Mucosa of descending colon (tissue), 3 donors: ENCODE results near the gene PSRC1. TPM values are rescaled to one million over a fixed set of nuclear protein-coding genes. Genes with fewer than 3 reads are reported as not detected.

Source experiments
- ATAC-seq: fragments of 200-7000 bp; cut with Tn5 transposase; one replicate; pipeline ENCODE4 v1.9.1; 2020; ENCODE audit warnings: mild to moderate bottlenecking, moderate library complexity
- DNase-seq, 3 donors: peaks; one replicate each; pipeline ENCODE4 v3.0.0-alpha.2; 2020
- H3K36me3 ChIP-seq: fragments of 200-600 bp; one replicate; pipeline ENCODE4 v1.8.0; 2021; ENCODE audit warnings: low read depth, mild to moderate bottlenecking
- H3K4me1 ChIP-seq: fragments of 200-600 bp; one replicate; pipeline ENCODE4 v1.8.0; 2021; ENCODE audit warnings: low read depth, mild to moderate bottlenecking
- H3K4me3 ChIP-seq: fragments of 200-600 bp; one replicate; pipeline ENCODE4 v1.8.0; 2021; ENCODE audit warnings: mild to moderate bottlenecking
- H3K9me3 ChIP-seq: fragments of 200-600 bp; one replicate; pipeline ENCODE4 v1.8.0; 2021; ENCODE audit warnings: mild to moderate bottlenecking
- CTCF ChIP-seq: fragments of 200-600 bp; IDR thresholded peaks from one replicate; pipeline ENCODE4 v1.8.0; 2022; ENCODE audit warnings: antibody characterized with exemption, mild to moderate bottlenecking
- intact Hi-C, 2 donors: fragments of 100-400 bp; cut with DNase I in 1 of 2; cut with micrococcal nuclease in 1 of 2; formaldehyde crosslinking; loops; one replicate each; pipeline versions ENCODE4 v1.11.0 to v1.11.1; 2022; cut with DNase I, micrococcal nuclease
- total RNA-seq, 3 donors: library from RNA; stranded (reverse); fragmentation: NEBNext Ultra II Directional in 2 of 3; extraction: Animal tissue kit (Norgen Biotek cat#: 25700) in 2 of 3; gene quantifications; one replicate each; pipeline versions ENCODE4 v1.2.1 to v1.2.4, GENCODE V29; 2021 to 2023
- donor health status: DM: no; HTN: no; CAD: no; lungs with moderate emphysema.
- donor health status: DM: no; HTN: no; CAD: no.
- donor health status: DM: no; HTN: yes; CAD: no.

Gene PSRC1
- total RNA-seq, 3 donors from 2014 or later, result 3.4 to 9.0 (median 4.2) TPM

- no peaks in the 10 kb centered on the region for H3K9me3 ChIP-seq
- no peaks in the 10 kb centered on the region for H3K4me1 ChIP-seq
- H3K4me3 ChIP-seq, result no peak overlapping the region
- DNase-seq, result no peak
- H3K36me3 ChIP-seq, result no peaks in the 10 kb centered on the region
- TF ChIP-seq CTCF, result no peak
- ATAC-seq, result no peak
- intact Hi-C loops, result no loop called here
Measured at GRCh38 chr1:109300650-109301151, 17.8 kb upstream of the PSRC1 start.

- Histone ChIP-seq H3K4me1 (no peaks in the 10 kb centered on the region), H3K4me3 (no peak overlapping the region), H3K9me3 (no peaks in the 10 kb centered on the region), H3K36me3 (no peaks in the 10 kb centered on the region)
- ATAC-seq, result no peak
- DNase-seq, result no peak
- intact Hi-C loops, result no loop called here
- TF ChIP-seq CTCF, result no peak
Measured at GRCh38 chr1:109299558-109300343, 16.8 kb upstream of the PSRC1 start.

GRCh38 chr1:109298666-109299557 is 16.0 kb upstream of the PSRC1 start:
- no peak for DNase-seq

GRCh38 chr1:109296782-109297181 is 13.8 kb upstream of the PSRC1 start:
- H3K4me1 ChIP-seq, result no peaks in the 10 kb centered on the region
- intact Hi-C loops, result no loop called here
- ATAC-seq (no peak), DNase-seq (no peak)
- TF ChIP-seq CTCF, result no peak
- H3K36me3 ChIP-seq, result no peaks in the 10 kb centered on the region
- H3K4me3 ChIP-seq, result no peak overlapping the region
- no peaks in the 10 kb centered on the region for H3K9me3 ChIP-seq

More at GRCh38 chr1:109298666-109299557, 16.0 kb upstream of the PSRC1 start:
- Histone ChIP-seq H3K36me3 (no peaks in the 10 kb centered on the region), H3K9me3 (no peaks in the 10 kb centered on the region), H3K4me1 (no peaks in the 10 kb centered on the region), H3K4me3 (no peak overlapping the region)
- ATAC-seq, result no peak
- no peak for TF ChIP-seq CTCF
- intact Hi-C loops, result no loop called here

GRCh38 chr1:109295712-109296415 is 12.9 kb upstream of the PSRC1 start:
- no peak for TF ChIP-seq CTCF
- no peaks in the 10 kb centered on the region for H3K36me3 ChIP-seq
- ATAC-seq (no peak), DNase-seq (no peak)
- intact Hi-C loops, result no loop called here
- no peak overlapping the region for H3K4me3 ChIP-seq
- no peaks in the 10 kb centered on the region for H3K4me1 ChIP-seq
- H3K9me3 ChIP-seq, result no peaks in the 10 kb centered on the region
